IPS DF 19.7 (cell line): ENCODE results near the gene CRHR1.
"Not testable (repeated sequence)": the region's sequence is repeated elsewhere in the genome, so short reads cannot be mapped to it uniquely, and the experiment has no call there.

Experiments
- DNase-seq: peaks from one replicate; pipeline ENCODE4 v3.0.0-alpha.2; 2013; ENCODE audit warnings: low read depth, low spot score

The CRHR1 gene

GRCh38 chr17:45845376-45846185, 61.5 kb downstream of the CRHR1 start:
- DNase-seq = no peak

- DNase-seq = no peak
Observed at GRCh38 chr17:45846223-45846622, 62.1 kb downstream of the CRHR1 start.

GRCh38 chr17:45846646-45847045, 62.5 kb downstream of the CRHR1 start:
- DNase-seq = no peak

GRCh38 chr17:45847101-45847500, 63.0 kb downstream of the CRHR1 start:
- no peak for DNase-seq

- no peak for DNase-seq
Observed at GRCh38 chr17:45847747-45848146, 63.6 kb downstream of the CRHR1 start.

- DNase-seq = no peak
Observed at GRCh38 chr17:45848405-45848804, 64.3 kb downstream of the CRHR1 start.

- no peak for DNase-seq
Observed at GRCh38 chr17:45848868-45849535, 64.9 kb downstream of the CRHR1 start.

- DNase-seq = no peak
Observed at GRCh38 chr17:45849536-45849990, 65.4 kb downstream of the CRHR1 start.

GRCh38 chr17:45850011-45850410, 65.9 kb downstream of the CRHR1 start:
- no peak for DNase-seq

GRCh38 chr17:45850468-45850867, 66.3 kb downstream of the CRHR1 start:
- DNase-seq = no peak

GRCh38 chr17:45851022-45851421, 66.9 kb downstream of the CRHR1 start:
- no peak for DNase-seq

GRCh38 chr17:45851464-45851863, 67.3 kb downstream of the CRHR1 start:
- DNase-seq = no peak

- DNase-seq = no peak
Observed at GRCh38 chr17:45851873-45852272, 67.8 kb downstream of the CRHR1 start.

- DNase-seq = no peak
Observed at GRCh38 chr17:45852535-45853297, 68.6 kb downstream of the CRHR1 start.

- no peak for DNase-seq
Observed at GRCh38 chr17:45854209-45854608, 70.1 kb downstream of the CRHR1 start.

GRCh38 chr17:45855691-45856336, 71.7 kb downstream of the CRHR1 start:
- DNase-seq = no peak

- DNase-seq = no peak
Observed at GRCh38 chr17:45857977-45858708, 74.0 kb downstream of the CRHR1 start.

- DNase-seq = no peak
Observed at GRCh38 chr17:45861165-45861564, 77.0 kb downstream of the CRHR1 start.

- not testable (repeated sequence) for DNase-seq
Observed at GRCh38 chr17:45862127-45862526, 78.0 kb downstream of the CRHR1 start.

GRCh38 chr17:45863857-45864654, 79.9 kb downstream of the CRHR1 start:
- DNase-seq = no peak
